ENCODE measurements around the gene CLK2. TPM values are rescaled to one million over a fixed set of nuclear protein-coding genes. Genes with fewer than 3 reads are reported as not detected.

Gene CLK2
- total and polyA plus RNA-seq, 9 of the 15 experiments (the other 6 are each of a cell fraction or from before 2014, with no cell fraction given) = 13.5 to 81.4 (median 39.6) TPM

- TF ChIP-seq ZBTB34 (CRISPR knock-in tag; IDR thresholded peaks at IDR 0.05) (peak; percentile 52; the same call in 1 of the 2 replicates), TAL1 (IDR thresholded peaks at IDR 0.05) (peak; percentile 72), ZNF785 (CRISPR knock-in tag; IDR thresholded peaks at IDR 0.05) (no peak), ZNF79 (CRISPR knock-in tag; IDR thresholded peaks at IDR 0.05; ENCODE audit: low read depth) (0 out of 2 replicates have a peak, but pooled peaks have one; percentile 30), SUPT5H (IDR thresholded peaks at IDR 0.05) (peak; percentile 87), ZNF197 (CRISPR knock-in tag; IDR thresholded peaks at IDR 0.05; ENCODE audit: low read depth) (peak; percentile 94), ZNF717 (CRISPR knock-in tag; IDR thresholded peaks at IDR 0.05) (no peak), FUS (optimal IDR thresholded peaks at IDR 0.05; ENCODE audit: low read depth, low read length) (no peak), ZBTB26 (CRISPR knock-in tag; IDR thresholded peaks at IDR 0.05) (peak; percentile 96; the same call in 1 of the 2 replicates), ZNF24 (IDR thresholded peaks at IDR 0.05) (peak; percentile 97), SMARCA4 (IDR thresholded peaks at IDR 0.05) (peak; percentile 93), SMAD2 (IDR thresholded peaks at IDR 0.05; ENCODE audit: low read depth, low read length) (no peak), BDP1 (IDR thresholded peaks at IDR 0.05; ENCODE audit: insufficient read depth, insufficient read length) (no peak)
- TF ChIP-seq, protein P1, sequence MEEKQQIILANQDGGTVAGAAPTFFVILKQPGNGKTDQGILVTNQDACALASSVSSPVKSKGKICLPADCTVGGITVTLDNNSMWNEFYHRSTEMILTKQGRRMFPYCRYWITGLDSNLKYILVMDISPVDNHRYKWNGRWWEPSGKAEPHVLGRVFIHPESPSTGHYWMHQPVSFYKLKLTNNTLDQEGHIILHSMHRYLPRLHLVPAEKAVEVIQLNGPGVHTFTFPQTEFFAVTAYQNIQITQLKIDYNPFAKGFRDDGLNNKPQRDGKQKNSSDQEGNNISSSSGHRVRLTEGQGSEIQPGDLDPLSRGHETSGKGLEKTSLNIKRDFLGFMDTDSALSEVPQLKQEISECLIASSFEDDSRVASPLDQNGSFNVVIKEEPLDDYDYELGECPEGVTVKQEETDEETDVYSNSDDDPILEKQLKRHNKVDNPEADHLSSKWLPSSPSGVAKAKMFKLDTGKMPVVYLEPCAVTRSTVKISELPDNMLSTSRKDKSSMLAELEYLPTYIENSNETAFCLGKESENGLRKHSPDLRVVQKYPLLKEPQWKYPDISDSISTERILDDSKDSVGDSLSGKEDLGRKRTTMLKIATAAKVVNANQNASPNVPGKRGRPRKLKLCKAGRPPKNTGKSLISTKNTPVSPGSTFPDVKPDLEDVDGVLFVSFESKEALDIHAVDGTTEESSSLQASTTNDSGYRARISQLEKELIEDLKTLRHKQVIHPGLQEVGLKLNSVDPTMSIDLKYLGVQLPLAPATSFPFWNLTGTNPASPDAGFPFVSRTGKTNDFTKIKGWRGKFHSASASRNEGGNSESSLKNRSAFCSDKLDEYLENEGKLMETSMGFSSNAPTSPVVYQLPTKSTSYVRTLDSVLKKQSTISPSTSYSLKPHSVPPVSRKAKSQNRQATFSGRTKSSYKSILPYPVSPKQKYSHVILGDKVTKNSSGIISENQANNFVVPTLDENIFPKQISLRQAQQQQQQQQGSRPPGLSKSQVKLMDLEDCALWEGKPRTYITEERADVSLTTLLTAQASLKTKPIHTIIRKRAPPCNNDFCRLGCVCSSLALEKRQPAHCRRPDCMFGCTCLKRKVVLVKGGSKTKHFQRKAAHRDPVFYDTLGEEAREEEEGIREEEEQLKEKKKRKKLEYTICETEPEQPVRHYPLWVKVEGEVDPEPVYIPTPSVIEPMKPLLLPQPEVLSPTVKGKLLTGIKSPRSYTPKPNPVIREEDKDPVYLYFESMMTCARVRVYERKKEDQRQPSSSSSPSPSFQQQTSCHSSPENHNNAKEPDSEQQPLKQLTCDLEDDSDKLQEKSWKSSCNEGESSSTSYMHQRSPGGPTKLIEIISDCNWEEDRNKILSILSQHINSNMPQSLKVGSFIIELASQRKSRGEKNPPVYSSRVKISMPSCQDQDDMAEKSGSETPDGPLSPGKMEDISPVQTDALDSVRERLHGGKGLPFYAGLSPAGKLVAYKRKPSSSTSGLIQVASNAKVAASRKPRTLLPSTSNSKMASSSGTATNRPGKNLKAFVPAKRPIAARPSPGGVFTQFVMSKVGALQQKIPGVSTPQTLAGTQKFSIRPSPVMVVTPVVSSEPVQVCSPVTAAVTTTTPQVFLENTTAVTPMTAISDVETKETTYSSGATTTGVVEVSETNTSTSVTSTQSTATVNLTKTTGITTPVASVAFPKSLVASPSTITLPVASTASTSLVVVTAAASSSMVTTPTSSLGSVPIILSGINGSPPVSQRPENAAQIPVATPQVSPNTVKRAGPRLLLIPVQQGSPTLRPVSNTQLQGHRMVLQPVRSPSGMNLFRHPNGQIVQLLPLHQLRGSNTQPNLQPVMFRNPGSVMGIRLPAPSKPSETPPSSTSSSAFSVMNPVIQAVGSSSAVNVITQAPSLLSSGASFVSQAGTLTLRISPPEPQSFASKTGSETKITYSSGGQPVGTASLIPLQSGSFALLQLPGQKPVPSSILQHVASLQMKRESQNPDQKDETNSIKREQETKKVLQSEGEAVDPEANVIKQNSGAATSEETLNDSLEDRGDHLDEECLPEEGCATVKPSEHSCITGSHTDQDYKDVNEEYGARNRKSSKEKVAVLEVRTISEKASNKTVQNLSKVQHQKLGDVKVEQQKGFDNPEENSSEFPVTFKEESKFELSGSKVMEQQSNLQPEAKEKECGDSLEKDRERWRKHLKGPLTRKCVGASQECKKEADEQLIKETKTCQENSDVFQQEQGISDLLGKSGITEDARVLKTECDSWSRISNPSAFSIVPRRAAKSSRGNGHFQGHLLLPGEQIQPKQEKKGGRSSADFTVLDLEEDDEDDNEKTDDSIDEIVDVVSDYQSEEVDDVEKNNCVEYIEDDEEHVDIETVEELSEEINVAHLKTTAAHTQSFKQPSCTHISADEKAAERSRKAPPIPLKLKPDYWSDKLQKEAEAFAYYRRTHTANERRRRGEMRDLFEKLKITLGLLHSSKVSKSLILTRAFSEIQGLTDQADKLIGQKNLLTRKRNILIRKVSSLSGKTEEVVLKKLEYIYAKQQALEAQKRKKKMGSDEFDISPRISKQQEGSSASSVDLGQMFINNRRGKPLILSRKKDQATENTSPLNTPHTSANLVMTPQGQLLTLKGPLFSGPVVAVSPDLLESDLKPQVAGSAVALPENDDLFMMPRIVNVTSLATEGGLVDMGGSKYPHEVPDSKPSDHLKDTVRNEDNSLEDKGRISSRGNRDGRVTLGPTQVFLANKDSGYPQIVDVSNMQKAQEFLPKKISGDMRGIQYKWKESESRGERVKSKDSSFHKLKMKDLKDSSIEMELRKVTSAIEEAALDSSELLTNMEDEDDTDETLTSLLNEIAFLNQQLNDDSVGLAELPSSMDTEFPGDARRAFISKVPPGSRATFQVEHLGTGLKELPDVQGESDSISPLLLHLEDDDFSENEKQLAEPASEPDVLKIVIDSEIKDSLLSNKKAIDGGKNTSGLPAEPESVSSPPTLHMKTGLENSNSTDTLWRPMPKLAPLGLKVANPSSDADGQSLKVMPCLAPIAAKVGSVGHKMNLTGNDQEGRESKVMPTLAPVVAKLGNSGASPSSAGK (IDR thresholded peaks at IDR 0.05) = no peak; the same call in 1 of the 2 replicates
- TF ChIP-seq, protein P2, sequence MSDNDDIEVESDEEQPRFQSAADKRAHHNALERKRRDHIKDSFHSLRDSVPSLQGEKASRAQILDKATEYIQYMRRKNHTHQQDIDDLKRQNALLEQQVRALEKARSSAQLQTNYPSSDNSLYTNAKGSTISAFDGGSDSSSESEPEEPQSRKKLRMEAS (CRISPR knock-in tag; IDR thresholded peaks at IDR 0.05) = peak; percentile 94
Measured at GRCh38 chr1:155244368-155245162, 28.7 kb downstream of the CLK2 start (continued).
